ENCODE data around the gene YPEL1. TPM values are rescaled to one million over a fixed set of nuclear protein-coding genes. Genes with fewer than 3 reads are reported as not detected.
"Not testable (repeated sequence)": the region's sequence is repeated elsewhere in the genome, so short reads cannot be mapped to it uniquely, and the experiment has no call there.

Gene YPEL1
- total RNA-seq, 4 donors from 2014 or later = 0.53 to 8.5 (median 3.0) TPM

DNA sequence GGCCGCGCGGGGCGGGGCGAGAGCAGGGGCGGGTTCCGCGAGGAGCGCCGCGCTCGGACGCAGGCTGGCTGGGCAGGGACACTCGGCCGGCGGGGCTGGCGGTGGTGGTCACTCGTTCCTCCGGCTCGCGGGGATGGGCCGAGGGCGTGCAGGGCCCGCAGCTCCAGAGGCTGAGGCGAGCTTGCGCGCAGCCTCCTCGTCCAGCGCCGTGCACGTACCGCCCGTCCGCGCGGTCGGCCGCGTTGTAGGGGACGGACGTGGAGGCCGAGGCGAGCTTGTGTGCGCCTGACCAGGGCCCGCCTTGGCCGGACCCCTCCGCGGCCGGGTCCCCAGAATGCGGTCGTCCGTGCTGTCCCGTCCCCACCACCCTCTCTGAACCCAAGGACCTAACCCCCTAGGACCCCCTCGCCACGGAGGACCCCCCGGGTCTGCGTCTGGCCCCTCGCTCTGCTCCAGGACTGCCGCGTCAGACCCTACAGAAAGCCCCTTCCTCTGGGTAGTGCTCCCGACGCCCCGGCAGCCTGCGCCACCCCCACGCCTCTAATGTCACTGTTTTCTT, 569 bp upstream of the YPEL1 start:
- 36 to 43% methylated on average over 12 to 21 of the region's 65 CpGs for WGBS, 2 donors

DNA sequence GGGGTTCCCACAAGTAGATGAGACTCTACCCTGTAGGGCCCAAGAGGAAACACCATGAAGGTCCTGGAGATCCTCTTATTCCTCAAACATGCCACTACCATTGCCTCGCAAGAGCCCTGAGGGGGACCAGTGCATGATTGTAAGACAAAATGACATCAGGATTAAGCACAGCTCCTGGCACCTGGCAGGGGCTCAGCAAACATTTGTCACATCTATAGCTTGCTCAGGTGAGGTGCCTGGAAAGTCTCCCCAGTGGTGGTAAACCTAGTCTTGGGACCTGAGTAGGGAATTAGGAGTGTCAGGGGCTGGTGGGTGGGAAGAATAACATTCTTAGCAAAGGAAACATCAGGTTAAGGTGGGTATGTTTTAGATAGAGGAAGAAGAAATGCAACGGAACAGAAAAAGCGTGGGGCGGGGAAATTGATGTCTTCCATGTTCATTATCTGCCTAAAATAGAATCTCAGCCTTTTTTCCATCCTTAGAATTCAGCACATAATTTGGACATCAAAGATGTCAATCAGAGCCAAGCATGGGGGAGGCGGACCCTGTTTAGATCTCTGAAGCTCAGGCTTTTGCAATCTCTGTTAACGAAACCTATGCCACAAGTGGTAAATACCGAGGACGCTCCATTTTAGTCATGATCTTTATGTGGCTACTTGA, 924 bp downstream of the YPEL1 start:
- peaks cover 6 to 20% (median 9%) of the 10 kb centered on the region in 3 donors for H3K4me1 ChIP-seq
- intact Hi-C loops (cut with DNase I) = loop anchor here (10.0 kb wide), 1 partner anchor 130 kb away; the partner anchor contains the start of gene MAPK1
- H3K9me3 ChIP-seq = no peaks in the 10 kb centered on the region
- H3K27ac ChIP-seq = peak overlapping the region in 3 of 4 donors; percentile 73 to 92 (median 91)
- H3K36me3 ChIP-seq = no peaks in the 10 kb centered on the region
- H3K27me3 ChIP-seq = no peaks in the 10 kb centered on the region
- no peak for DNase-seq
- 10 to 15% methylated on average over 8 of the region's 8 CpGs for WGBS, 2 donors
- TF ChIP-seq, protein P1, sequence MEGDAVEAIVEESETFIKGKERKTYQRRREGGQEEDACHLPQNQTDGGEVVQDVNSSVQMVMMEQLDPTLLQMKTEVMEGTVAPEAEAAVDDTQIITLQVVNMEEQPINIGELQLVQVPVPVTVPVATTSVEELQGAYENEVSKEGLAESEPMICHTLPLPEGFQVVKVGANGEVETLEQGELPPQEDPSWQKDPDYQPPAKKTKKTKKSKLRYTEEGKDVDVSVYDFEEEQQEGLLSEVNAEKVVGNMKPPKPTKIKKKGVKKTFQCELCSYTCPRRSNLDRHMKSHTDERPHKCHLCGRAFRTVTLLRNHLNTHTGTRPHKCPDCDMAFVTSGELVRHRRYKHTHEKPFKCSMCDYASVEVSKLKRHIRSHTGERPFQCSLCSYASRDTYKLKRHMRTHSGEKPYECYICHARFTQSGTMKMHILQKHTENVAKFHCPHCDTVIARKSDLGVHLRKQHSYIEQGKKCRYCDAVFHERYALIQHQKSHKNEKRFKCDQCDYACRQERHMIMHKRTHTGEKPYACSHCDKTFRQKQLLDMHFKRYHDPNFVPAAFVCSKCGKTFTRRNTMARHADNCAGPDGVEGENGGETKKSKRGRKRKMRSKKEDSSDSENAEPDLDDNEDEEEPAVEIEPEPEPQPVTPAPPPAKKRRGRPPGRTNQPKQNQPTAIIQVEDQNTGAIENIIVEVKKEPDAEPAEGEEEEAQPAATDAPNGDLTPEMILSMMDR (IDR thresholded peaks at IDR 0.05) = no peak
- TF ChIP-seq POLR2A (IDR thresholded peaks at IDR 0.05) = no peak
- H3K4me3 ChIP-seq = peak overlapping the region; percentile 32 to 89 (median 61)

More for the DNA sequence above, 569 bp upstream of the YPEL1 start:
- H3K36me3 ChIP-seq = no peaks in the 10 kb centered on the region
- H3K4me1 ChIP-seq = peaks cover 6 to 20% (median 9%) of the 10 kb centered on the region in 3 donors
- peak overlapping the region in 2 of 4 donors; percentile 91 to 92 for H3K27ac ChIP-seq
- H3K4me3 ChIP-seq = peak overlapping the region; percentile 18 to 89 (median 61)
- intact Hi-C loops (cut with DNase I) = loop anchor here (10.0 kb wide), 1 partner anchor 129 kb away; the partner anchor contains the start of gene MAPK1
- DNase-seq = no peak
- H3K27me3 ChIP-seq = no peaks in the 10 kb centered on the region
- H3K9me3 ChIP-seq = no peaks in the 10 kb centered on the region
- TF ChIP-seq, protein P1 (IDR thresholded peaks at IDR 0.05) = no peak
- no peak for TF ChIP-seq POLR2A (IDR thresholded peaks at IDR 0.05)

DNA sequence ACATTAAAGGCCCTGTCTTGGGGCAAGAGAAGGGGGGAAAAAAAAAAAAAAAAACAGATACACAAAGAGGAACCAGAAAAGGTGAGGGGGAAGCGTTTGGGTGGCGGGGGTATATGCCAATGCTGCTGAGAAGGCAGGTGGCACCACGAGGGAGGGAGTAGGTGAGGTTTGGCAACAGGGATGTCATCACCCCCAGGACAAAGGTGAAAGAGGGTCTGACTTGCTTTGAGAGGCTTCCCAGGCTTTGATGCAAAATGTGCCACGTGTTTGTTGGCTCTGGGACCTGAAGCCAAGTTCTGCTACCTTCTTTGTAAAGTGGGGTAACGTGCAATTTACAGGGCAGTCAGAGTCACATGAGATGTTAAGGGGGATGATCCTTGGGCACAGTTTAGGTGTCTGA, 4.1 kb downstream of the YPEL1 start:
- intact Hi-C loops (cut with DNase I) = loop anchor here (10.0 kb wide), 1 partner anchor 133 kb away; the partner anchor contains the start of gene MAPK1
- TF ChIP-seq POLR2A (IDR thresholded peaks at IDR 0.05) = no peak
- TF ChIP-seq, protein P1 (IDR thresholded peaks at IDR 0.05) = no peak
- WGBS, 2 donors = 82 to 86% methylated on average over 5 of the region's 5 CpGs
- Histone ChIP-seq H3K36me3 (no peaks in the 10 kb centered on the region), H3K9me3 (no peaks in the 10 kb centered on the region), H3K27ac (no peak overlapping the region), H3K4me1 (peaks cover 6 to 20% (median 9%) of the 10 kb centered on the region in 3 donors), H3K4me3 (no peak overlapping the region), H3K27me3 (no peaks in the 10 kb centered on the region)
- no peak for DNase-seq

DNA sequence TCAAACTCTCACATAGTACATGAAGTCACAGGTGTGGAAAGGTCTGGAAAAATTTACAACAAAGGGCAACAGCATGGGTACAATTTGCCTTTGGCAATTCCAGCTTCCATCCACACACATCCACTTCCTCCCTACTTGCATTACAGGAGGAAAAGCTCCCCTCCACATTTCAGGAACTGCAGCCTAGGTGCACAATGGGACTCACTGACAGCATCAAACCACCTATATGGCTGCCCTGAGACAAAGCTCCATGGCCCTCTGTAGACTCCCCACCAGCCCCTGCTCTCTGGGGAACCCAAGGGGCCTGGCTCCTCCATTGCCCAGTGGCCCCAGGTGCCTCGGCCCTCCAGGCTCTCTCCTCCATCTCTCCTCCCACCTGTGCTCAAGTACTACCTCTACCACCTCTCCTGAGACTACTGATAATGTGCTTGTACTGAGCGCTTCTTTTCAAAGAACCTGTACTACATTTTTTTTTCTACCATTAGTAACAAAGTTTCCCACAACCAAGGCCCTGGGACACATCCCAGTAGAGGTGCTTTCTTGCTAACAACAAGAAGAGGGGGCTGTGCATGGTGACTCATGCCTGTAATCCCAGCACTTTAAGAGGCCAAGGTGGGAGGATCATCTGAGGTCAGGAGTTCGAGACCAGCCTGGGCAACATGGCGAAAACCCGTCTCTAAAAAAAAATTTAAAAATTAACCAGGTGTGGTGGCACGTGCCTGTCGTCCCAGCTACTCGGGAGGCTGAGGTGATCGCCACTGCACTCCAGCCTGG, 4.9 kb downstream of the YPEL1 start:
- WGBS, 2 donors = 88 to 94% methylated on average over 9 of the region's 9 CpGs
- no peak for TF ChIP-seq POLR2A (IDR thresholded peaks at IDR 0.05)
- TF ChIP-seq, protein P1 (IDR thresholded peaks at IDR 0.05) = no peak
- no peak overlapping the region for H3K4me3 ChIP-seq
- no peaks in the 10 kb centered on the region for H3K9me3 ChIP-seq
- H3K27ac ChIP-seq = no peak overlapping the region
- DNase-seq = no peak
- H3K27me3 ChIP-seq = no peaks in the 10 kb centered on the region
- H3K4me1 ChIP-seq = peaks cover 6 to 15% (median 9%) of the 10 kb centered on the region in 3 donors
- intact Hi-C loops (cut with DNase I) = loop anchor here (10.0 kb wide), 1 partner anchor 134 kb away; the partner anchor contains the start of gene MAPK1
- H3K36me3 ChIP-seq = no peaks in the 10 kb centered on the region

DNA sequence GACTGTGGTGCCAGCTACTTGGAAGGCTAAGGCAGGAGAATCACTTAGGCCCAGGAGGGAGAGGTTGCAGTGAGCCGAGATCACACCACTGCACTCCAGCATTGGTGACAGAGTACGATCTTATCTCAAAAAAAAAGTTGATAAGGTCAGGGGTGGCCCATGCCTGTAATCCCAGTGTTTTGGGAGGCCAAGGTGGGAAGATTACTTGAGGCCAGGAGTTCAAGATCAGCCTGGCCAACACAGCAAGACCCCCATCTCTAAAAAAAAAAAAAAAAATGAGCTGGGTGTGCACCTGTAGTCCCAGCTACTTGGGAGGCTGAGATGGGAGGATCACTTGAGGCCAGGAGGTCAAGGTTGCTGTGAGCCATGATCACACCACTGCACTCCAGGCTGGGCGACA, 6.4 kb downstream of the YPEL1 start:
- 88 to 95% methylated on average over 3 of the region's 3 CpGs for WGBS, 2 donors

More for the DNA sequence above, 6.4 kb downstream of the YPEL1 start:
- H3K4me3 ChIP-seq; H3K9me3 ChIP-seq; DNase-seq; H3K27ac ChIP-seq; H3K4me1 ChIP-seq; H3K36me3 ChIP-seq; intact Hi-C loops (cut with DNase I); H3K27me3 ChIP-seq: not testable (repeated sequence)

All from esophagus squamous epithelium (tissue), 5 donors.